GM18861 (cell line): ENCODE data around the gene TFG.

Experiments used
- ATAC-seq: cut with Tn5 transposase; IDR thresholded peaks from one replicate; pipeline ENCODE4 v1.9.1; 2021; ENCODE audit not compliant: unreplicated experiment

TFG gene

GRCh38 chr3:100753846-100754245 is 44.6 kb downstream of the TFG start:
- ATAC-seq, result no peak

- no peak for ATAC-seq
Measured at GRCh38 chr3:100754563-100755334, 45.5 kb downstream of the TFG start.

- ATAC-seq, result no peak
Measured at GRCh38 chr3:100756441-100756840, 47.1 kb downstream of the TFG start.

- ATAC-seq, result no peak
Measured at GRCh38 chr3:100759159-100759558, 49.9 kb downstream of the TFG start.

GRCh38 chr3:100759950-100760349 is 50.7 kb downstream of the TFG start:
- ATAC-seq, result no peak

- ATAC-seq, result no peak
Measured at GRCh38 chr3:100760377-100760776, 51.1 kb downstream of the TFG start.

GRCh38 chr3:100761211-100761942 is 52.1 kb downstream of the TFG start:
- peak; percentile 75 for ATAC-seq

GRCh38 chr3:100761951-100762350 is 52.7 kb downstream of the TFG start:
- ATAC-seq, result no peak

- ATAC-seq, result no peak
Measured at GRCh38 chr3:100765437-100765975, 56.2 kb downstream of the TFG start.

- ATAC-seq, result no peak
Measured at GRCh38 chr3:100766069-100766468, 56.8 kb downstream of the TFG start.

- ATAC-seq, result no peak
Measured at GRCh38 chr3:100769693-100770092, 60.4 kb downstream of the TFG start.

- no peak for ATAC-seq
Measured at GRCh38 chr3:100775226-100775625, 65.9 kb downstream of the TFG start.

- no peak for ATAC-seq
Measured at GRCh38 chr3:100775669-100776068, 66.4 kb downstream of the TFG start.

- ATAC-seq, result no peak
Measured at GRCh38 chr3:100776097-100776729, 66.9 kb downstream of the TFG start.

- ATAC-seq, result no peak
Measured at GRCh38 chr3:100776746-100777145, 67.5 kb downstream of the TFG start.

- ATAC-seq, result no peak
Measured at GRCh38 chr3:100777271-100777670, 68.0 kb downstream of the TFG start.

GRCh38 chr3:100779480-100779879 is 70.2 kb downstream of the TFG start:
- ATAC-seq, result no peak

- ATAC-seq, result no peak
Measured at GRCh38 chr3:100780071-100780622, 70.9 kb downstream of the TFG start.

- ATAC-seq, result no peak
Measured at GRCh38 chr3:100781301-100781700, 72.0 kb downstream of the TFG start.

GRCh38 chr3:100782348-100782747 is 73.1 kb downstream of the TFG start:
- no peak for ATAC-seq

- ATAC-seq, result no peak
Measured at GRCh38 chr3:100782906-100783305, 73.6 kb downstream of the TFG start.
